Superior temporal gyrus (tissue), 1 donor: ENCODE results near the gene SOS1.
"Not testable (repeated sequence)": the region's sequence is repeated elsewhere in the genome, so short reads cannot be mapped to it uniquely, and the experiment has no call there.

Source experiments
- DNase-seq: peaks from one replicate; pipeline ENCODE4 v3.0.0-alpha.2; 2016; ENCODE audit errors: extremely low spot score

Gene SOS1

GRCh38 chr2:39139511-39140237, 18.8 kb upstream of the SOS1 start:
- DNase-seq = no peak

DNA sequence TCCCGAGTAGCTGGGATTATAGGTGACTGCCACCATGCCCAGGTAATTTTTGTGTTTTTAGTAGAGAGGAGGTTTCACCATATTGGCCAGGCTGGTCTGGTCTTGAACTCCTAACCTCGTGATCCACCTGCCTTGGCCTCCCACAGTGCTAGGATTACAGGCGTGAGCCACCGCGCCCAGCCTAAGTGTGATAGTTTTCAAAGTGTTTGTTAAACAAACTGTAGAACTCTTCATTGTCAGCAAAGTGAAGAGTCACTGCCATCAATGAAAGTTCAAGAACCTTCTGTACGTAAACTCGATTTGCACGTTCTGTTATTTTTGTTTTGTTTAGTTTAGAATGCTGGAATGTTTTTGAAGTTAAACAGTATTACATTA, 18.0 kb upstream of the SOS1 start:
- no peak for DNase-seq

GRCh38 chr2:39138187-39138836, 17.5 kb upstream of the SOS1 start:
- not testable (repeated sequence) for DNase-seq

DNA sequence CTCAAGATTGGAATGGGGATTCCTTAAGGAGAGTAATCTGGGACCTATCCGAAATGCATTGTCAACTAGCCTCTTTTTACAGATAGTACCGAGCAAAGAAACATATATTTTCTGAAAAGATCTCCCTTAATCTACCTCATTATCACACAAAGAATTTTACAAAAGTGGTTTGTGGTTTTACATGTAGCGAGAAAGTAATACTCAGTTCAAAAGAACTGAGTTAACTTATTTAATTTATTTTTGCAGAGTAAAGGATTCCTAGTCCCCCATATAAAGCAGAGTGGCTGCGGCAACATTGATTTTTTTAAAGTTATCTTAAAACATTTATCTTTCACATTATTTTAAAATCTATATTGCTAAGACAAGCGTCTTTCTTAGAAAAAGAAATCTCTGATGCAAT, 15.9 kb upstream of the SOS1 start:
- DNase-seq = no peak

- no peak for DNase-seq
These were observed 14.9 kb upstream of the SOS1 start for GRCh38 chr2:39135690-39136259.

GRCh38 chr2:39133215-39133851, 12.5 kb upstream of the SOS1 start:
- no peak for DNase-seq

GRCh38 chr2:39128919-39129391, 8.1 kb upstream of the SOS1 start:
- DNase-seq = no peak

GRCh38 chr2:39127973-39128372, 7.1 kb upstream of the SOS1 start:
- DNase-seq = no peak

DNA sequence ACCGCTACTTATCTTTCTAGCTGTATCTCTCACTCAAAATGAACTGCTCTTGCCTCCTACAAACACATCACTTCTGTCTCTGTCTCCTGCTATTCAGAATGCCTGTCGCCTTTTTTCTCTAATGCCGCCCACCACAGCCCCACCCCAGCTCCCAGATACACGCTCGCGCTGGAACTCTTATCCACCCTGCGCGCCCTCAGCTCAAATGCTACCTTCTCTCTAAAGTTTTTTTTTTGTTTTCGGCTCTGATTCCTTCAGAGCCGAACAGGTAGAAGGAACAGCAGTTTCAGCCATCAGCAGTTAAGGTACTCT, 3.9 kb upstream of the SOS1 start:
- no peak for DNase-seq

GRCh38 chr2:39124000-39124745, 3.3 kb upstream of the SOS1 start:
- peak; percentile 96 for DNase-seq

- DNase-seq = no peak
These were observed 2.7 kb upstream of the SOS1 start for GRCh38 chr2:39123436-39123999.

- no peak for DNase-seq
These were observed 742 bp upstream of the SOS1 start for GRCh38 chr2:39121523-39122063.

- DNase-seq = no peak
These were observed 405 bp downstream of the SOS1 start for GRCh38 chr2:39120521-39120770.

DNA sequence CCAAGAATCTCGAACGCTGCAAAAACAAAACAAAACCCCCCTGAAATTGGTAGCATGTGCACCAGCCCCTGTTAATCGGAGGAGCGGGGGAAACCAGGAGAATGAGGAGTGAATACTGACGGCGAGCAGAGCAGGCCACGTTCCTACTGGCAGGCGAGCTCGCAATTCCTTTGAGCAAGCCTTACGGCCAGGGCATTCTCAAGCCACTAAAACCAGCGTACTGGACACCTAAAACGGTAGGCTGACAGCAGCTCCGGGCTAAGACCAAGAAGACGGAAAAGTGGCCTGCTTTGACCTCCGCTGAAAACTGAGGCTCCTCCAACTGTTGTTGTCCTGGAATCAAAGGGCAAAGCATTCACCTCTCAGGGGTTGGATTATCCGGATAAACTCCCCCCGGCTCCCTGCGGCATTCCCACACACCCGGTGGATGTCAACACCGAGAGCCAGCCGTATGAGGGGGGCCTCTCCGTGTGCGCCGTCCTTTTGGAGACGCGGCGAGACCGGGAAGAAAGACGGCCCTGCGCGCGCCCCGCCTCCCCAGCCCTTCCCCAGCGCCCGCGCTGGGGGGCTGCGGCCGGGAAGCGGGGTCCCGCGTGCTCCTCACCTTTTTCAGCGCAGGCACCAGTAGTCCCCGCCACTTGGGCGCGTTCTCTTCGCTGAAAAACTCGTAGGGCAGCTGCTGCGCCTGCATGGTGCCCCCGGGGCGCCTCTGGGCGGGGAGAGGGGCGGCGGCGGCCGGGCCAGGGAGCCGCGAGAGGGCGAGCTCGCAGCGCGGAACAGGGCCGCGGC, 925 bp downstream of the SOS1 start:
- peak; percentile 44 for DNase-seq

GRCh38 chr2:39118786-39119499, 1.9 kb downstream of the SOS1 start:
- DNase-seq = no peak

DNA sequence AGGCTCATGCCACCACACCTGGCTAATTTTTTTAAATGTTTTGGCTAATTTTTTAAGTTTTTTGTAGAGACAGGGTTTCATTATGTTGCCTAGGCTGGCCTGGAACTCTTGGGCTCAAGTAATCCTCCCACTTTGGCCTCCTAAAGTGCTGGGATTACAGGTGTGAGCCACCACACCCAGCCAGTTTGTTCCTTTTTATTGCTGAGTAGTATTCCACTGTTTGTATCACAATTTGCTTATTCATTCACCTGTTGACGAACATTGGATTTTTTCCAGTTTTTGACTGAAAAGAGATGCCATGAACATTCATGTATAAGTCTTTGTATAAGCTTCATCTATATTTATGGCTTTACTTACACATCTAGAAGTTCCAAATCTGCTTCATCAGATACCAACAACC, 5.3 kb downstream of the SOS1 start:
- DNase-seq = no peak

DNA sequence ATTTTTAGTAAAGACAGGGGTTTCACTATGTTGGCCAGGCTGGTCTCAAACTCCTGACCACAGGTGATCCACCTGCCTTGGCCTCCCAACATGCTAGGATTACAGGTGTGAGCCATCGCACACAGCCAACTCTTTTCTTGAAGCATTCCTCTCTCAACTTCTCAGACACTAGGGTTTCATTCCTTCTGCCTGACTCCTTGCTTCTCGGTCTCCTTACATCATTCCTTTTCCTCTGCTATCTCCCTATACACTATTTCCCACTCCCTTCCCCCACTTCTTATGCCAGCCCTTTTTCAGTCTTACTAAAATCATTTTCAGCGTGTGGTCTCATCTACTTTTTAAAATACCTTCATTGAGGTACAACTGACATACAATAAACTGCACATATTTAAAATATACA, 6.1 kb downstream of the SOS1 start:
- no peak for DNase-seq

- no peak for DNase-seq
These were observed 11.3 kb downstream of the SOS1 start for GRCh38 chr2:39109537-39109936.

GRCh38 chr2:39108377-39108776, 12.5 kb downstream of the SOS1 start:
- no peak for DNase-seq

DNA sequence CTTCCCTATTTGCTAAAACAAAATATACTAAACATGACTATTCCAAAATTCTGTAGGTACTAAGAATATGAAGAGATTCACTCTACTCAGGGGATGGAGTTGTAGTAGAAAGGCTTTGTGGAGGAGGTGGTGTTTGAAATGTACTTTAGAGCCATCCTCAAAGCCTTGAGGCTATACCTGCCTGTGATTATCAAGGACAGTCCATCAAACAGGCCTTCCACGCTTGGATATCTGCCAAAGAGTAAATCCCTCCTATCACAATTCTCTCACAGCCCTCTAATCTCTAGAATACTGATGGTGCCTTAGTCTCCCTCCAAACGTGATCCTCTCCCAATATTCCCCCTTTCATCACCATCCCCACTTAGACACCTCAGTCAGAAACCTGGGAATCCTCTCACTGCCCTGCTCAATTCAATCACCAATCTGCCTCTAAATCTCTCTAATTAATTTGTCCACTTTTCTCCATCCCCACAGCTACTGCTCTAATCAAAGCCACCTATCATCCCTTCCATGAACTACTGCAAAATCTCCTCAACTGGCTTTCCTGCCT, 13.1 kb downstream of the SOS1 start:
- DNase-seq = no peak
